ENCODE results near the gene LMAN1L. TPM values are rescaled to one million over a fixed set of nuclear protein-coding genes. Genes with fewer than 3 reads are reported as not detected.
A peak's percentile ranks its signal among the peaks of the same experiment; 100 is the strongest.

LMAN1L gene
- total RNA-seq, 2 experiments from 2014 or later: 0.56 to 0.93 TPM

DNA sequence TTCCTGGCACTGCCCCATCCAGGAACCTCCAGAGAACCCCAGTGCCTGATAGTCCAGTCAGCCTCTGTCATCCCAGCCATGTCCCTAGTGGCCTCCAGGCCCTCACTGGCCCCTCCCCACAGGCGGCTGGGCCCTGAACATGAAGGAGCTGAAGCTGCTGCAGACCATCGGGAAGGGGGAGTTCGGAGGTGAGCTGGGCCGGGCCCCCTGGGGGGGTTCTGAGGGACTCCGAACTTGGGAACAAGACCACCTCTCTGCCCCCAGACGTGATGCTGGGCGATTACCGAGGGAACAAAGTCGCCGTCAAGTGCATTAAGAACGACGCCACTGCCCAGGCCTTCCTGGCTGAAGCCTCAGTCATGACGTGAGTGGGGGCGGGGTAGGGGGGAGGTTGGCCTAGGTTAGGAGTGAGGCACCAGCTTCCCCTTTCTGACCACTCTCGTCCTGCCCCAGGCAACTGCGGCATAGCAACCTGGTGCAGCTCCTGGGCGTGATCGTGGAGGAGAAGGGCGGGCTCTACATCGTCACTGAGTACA lies 12.0 kb upstream of the LMAN1L start:
- CTCF ChIA-PET: interaction anchor here (0.6 to 14.8 kb wide), 4 partner anchors 10 to 29 kb away, joined by 3 to 353 read pairs (median 132); partner anchors contain the start of gene CSK
- no peaks in the 10 kb centered on the region for H3K9me3 ChIP-seq (ENCODE audit: control insufficient read depth in 1 of 2, insufficient read depth in 1 of 2, low read length in 2 of 2)
- Mint-ChIP-seq H3K36me3 (ENCODE audit: low read depth) (peaks cover 77% of the 10 kb centered on the region), H3K9me3 (no peaks in the 10 kb centered on the region), H3K27me3 (no peaks in the 10 kb centered on the region), H3K27ac (peak overlapping the region; percentile 93), H3K4me1 (ENCODE audit: low read depth) (peaks cover 44% of the 10 kb centered on the region), H3K4me3 (no peak overlapping the region)
- POLR2A ChIA-PET: interaction anchor here (33.5 kb wide), 1 partner anchor 21 kb away, joined by 925 read pairs; the partner anchor contains the start of gene CSK
- H3K27ac ChIP-seq (ENCODE audit: low read depth in 1 of 2, low read length in 2 of 2): no peak overlapping the region
- ATAC-seq (ENCODE audit: poor library complexity) (no peak), DNase-seq (peak in 1 of 14 experiments; percentile 49)
- no peak overlapping the region for H3K4me3 ChIP-seq (ENCODE audit: low read length)
- no peaks in the 10 kb centered on the region for H3K27me3 ChIP-seq (ENCODE audit: control insufficient read depth in 1 of 2, insufficient read depth in 2 of 2, low read length in 2 of 2)
- TF ChIP-seq, protein P1, sequence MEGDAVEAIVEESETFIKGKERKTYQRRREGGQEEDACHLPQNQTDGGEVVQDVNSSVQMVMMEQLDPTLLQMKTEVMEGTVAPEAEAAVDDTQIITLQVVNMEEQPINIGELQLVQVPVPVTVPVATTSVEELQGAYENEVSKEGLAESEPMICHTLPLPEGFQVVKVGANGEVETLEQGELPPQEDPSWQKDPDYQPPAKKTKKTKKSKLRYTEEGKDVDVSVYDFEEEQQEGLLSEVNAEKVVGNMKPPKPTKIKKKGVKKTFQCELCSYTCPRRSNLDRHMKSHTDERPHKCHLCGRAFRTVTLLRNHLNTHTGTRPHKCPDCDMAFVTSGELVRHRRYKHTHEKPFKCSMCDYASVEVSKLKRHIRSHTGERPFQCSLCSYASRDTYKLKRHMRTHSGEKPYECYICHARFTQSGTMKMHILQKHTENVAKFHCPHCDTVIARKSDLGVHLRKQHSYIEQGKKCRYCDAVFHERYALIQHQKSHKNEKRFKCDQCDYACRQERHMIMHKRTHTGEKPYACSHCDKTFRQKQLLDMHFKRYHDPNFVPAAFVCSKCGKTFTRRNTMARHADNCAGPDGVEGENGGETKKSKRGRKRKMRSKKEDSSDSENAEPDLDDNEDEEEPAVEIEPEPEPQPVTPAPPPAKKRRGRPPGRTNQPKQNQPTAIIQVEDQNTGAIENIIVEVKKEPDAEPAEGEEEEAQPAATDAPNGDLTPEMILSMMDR (IDR thresholded peaks at IDR 0.05): no peak
- intact Hi-C loops (cut with DNase I, micrococcal nuclease): loop anchor here (1.0 to 5.0 kb wide), 4 partner anchors 20 to 166 kb away; no protein-coding TSS in a partner anchor
- H3K4me1 ChIP-seq (ENCODE audit: insufficient read depth, low read length): peaks cover 53% of the 10 kb centered on the region
- peaks cover 63% of the 10 kb centered on the region for H3K36me3 ChIP-seq (ENCODE audit: insufficient read depth, low read length)

DNA sequence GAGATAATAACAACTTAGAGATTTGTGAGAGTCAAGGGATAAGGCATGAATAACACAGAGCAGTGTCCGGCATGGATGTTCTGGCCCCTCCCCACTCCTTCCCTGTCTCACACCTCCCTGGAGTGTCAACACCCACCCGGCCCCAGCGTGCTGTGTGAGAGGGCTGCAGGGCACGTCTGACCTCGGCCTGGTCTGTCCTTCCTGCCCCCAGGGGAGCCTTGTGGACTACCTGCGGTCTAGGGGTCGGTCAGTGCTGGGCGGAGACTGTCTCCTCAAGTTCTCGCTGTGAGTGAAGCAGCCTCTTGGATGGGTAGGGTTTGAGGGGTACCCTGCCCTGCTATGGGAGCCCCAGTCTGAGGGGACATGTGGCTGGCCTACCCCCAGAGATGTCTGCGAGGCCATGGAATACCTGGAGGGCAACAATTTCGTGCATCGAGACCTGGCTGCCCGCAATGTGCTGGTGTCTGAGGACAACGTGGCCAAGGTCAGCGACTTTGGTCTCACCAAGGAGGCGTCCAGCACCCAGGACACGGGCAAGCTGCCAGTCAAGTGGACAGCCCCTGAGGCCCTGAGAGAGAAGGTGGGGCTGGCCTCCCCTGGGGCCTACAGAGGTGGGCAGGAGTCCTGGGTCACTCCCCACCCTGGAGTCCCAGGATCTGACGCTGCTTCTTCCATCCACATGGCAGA lies 11.2 kb upstream of the LMAN1L start:
- Histone ChIP-seq H3K36me3 (ENCODE audit: insufficient read depth, low read length) (peaks cover 63% of the 10 kb centered on the region), H3K27me3 (ENCODE audit: control insufficient read depth in 1 of 2, insufficient read depth in 2 of 2, low read length in 2 of 2) (no peaks in the 10 kb centered on the region), H3K27ac (ENCODE audit: low read depth in 1 of 2, low read length in 2 of 2) (no peak overlapping the region), H3K4me1 (ENCODE audit: insufficient read depth, low read length) (peaks cover 48% of the 10 kb centered on the region), H3K9me3 (ENCODE audit: control insufficient read depth in 1 of 2, insufficient read depth in 1 of 2, low read length in 2 of 2) (no peaks in the 10 kb centered on the region), H3K4me3 (ENCODE audit: low read length) (no peak overlapping the region)
- Mint-ChIP-seq H3K27me3 (no peaks in the 10 kb centered on the region), H3K36me3 (ENCODE audit: low read depth) (peaks cover 71% of the 10 kb centered on the region), H3K27ac (peak overlapping the region; percentile 36), H3K4me3 (no peak overlapping the region), H3K4me1 (ENCODE audit: low read depth) (peaks cover 38% of the 10 kb centered on the region), H3K9me3 (no peaks in the 10 kb centered on the region)
- ATAC-seq (ENCODE audit: poor library complexity) (no peak), DNase-seq (no peak)
- intact Hi-C loops (cut with DNase I, micrococcal nuclease): loop anchor here (2.0 to 5.0 kb wide), 3 partner anchors 21 to 167 kb away; no protein-coding TSS in a partner anchor
- TF ChIP-seq, protein P1 (IDR thresholded peaks at IDR 0.05): no peak
- CTCF ChIA-PET: interaction anchor here (10.1 to 14.8 kb wide), 2 partner anchors 21 to 30 kb away, joined by 231 to 353 read pairs; partner anchors contain the start of gene CSK
- POLR2A ChIA-PET: interaction anchor here (33.5 kb wide), 1 partner anchor 22 kb away, joined by 925 read pairs; the partner anchor contains the start of gene CSK

DNA sequence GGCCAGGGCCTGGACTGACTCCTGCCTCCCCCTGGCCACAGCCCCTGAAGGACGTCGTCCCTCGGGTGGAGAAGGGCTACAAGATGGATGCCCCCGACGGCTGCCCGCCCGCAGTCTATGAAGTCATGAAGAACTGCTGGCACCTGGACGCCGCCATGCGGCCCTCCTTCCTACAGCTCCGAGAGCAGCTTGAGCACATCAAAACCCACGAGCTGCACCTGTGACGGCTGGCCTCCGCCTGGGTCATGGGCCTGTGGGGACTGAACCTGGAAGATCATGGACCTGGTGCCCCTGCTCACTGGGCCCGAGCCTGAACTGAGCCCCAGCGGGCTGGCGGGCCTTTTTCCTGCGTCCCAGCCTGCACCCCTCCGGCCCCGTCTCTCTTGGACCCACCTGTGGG lies 10.3 kb upstream of the LMAN1L start:
- TF ChIP-seq, protein P1 (IDR thresholded peaks at IDR 0.05): no peak
- peaks cover 66% of the 10 kb centered on the region for H3K36me3 Mint-ChIP-seq (ENCODE audit: low read depth)
- Histone ChIP-seq H3K4me3 (ENCODE audit: low read length) (no peak overlapping the region), H3K27me3 (ENCODE audit: control insufficient read depth in 1 of 2, insufficient read depth in 2 of 2, low read length in 2 of 2) (no peaks in the 10 kb centered on the region), H3K36me3 (ENCODE audit: insufficient read depth, low read length) (peaks cover 63% of the 10 kb centered on the region), H3K4me1 (ENCODE audit: insufficient read depth, low read length) (peaks cover 48% of the 10 kb centered on the region), H3K27ac (ENCODE audit: low read depth in 1 of 2, low read length in 2 of 2) (peak overlapping the region in 1 of 2 donors; percentile 2), H3K9me3 (ENCODE audit: control insufficient read depth in 1 of 2, insufficient read depth in 1 of 2, low read length in 2 of 2) (no peaks in the 10 kb centered on the region)
- H3K27ac Mint-ChIP-seq: no peak overlapping the region
- H3K27me3 Mint-ChIP-seq: no peaks in the 10 kb centered on the region
- no peaks in the 10 kb centered on the region for H3K9me3 Mint-ChIP-seq
- ChIA-PET CTCF (interaction anchor here (0.5 kb wide), 1 partner anchor 60 kb away, joined by 3 read pairs; no protein-coding TSS in a partner anchor), POLR2A (interaction anchor here (33.5 kb wide), 1 partner anchor 23 kb away, joined by 925 read pairs; the partner anchor contains the start of gene CSK)
- ATAC-seq (ENCODE audit: poor library complexity) (no peak), DNase-seq (no peak)
- intact Hi-C loops (cut with DNase I, micrococcal nuclease): loop anchor here in 1 of 2 experiments (5.0 kb wide), 1 partner anchor 35 kb away; no protein-coding TSS in a partner anchor
- H3K4me1 Mint-ChIP-seq (ENCODE audit: low read depth): peaks cover 42% of the 10 kb centered on the region
- no peak overlapping the region for H3K4me3 Mint-ChIP-seq

All from CD4-positive, alpha-beta T cell (primary cell).